DND-41 (cell line): ENCODE data around the gene SART1.
A peak's percentile ranks its signal among the peaks of the same experiment; 100 is the strongest.

Experiments used
- ATAC-seq: fragments of 200-7000 bp; cut with Tn5 transposase; 3 replicates; pipeline ENCODE4 v1.9.1; 2021; ENCODE audit warnings: low read depth; ENCODE audit not compliant: insufficient read depth
- DNase-seq: peaks from one replicate; pipeline ENCODE4 v3.0.0-alpha.2; 2020
- H2AFZ ChIP-seq: 2 replicates; pipeline ENCODE4 v1.6.0; 2012; ENCODE audit warnings: low read depth, low read length
- H3K27ac ChIP-seq: 2 replicates; pipeline ENCODE4 v1.5.1; 2012; ENCODE audit warnings: low read length, inconsistent platforms
- H3K27me3 ChIP-seq: fragments of 200-600 bp; sonication (generic); 2 replicates; pipeline ENCODE4 v1.6.0; 2012; ENCODE audit warnings: low read length, mild to moderate bottlenecking, inconsistent platforms; ENCODE audit not compliant: insufficient read depth, poor library complexity
- H3K36me3 ChIP-seq: 2 replicates; pipeline ENCODE4 v1.5.1; 2012; ENCODE audit warnings: low read length, inconsistent platforms; ENCODE audit not compliant: insufficient read depth
- H3K4me1 ChIP-seq: 2 replicates; pipeline ENCODE4 v1.5.1; 2012; ENCODE audit warnings: mild to moderate bottlenecking, low read length; ENCODE audit not compliant: insufficient read depth
- H3K4me2 ChIP-seq: 2 replicates; pipeline ENCODE4 v1.6.0; 2012; ENCODE audit warnings: mild to moderate bottlenecking, moderate library complexity, low read length, inconsistent platforms; ENCODE audit not compliant: insufficient read depth
- H3K4me3 ChIP-seq, 2 experiments: fragments of 200-600 bp in 1 of 2; shearing (Covaris generic) in 1 of 2; 2 replicates each; pipeline ENCODE4 v1.5.1; 2012 to 2016; ENCODE audit warnings: inconsistent platforms in 2 of 2, low read length in 2 of 2, mild to moderate bottlenecking in 2 of 2, low read depth in 1 of 2, moderate library complexity in 1 of 2
- H3K79me2 ChIP-seq: 2 replicates; pipeline ENCODE4 v1.6.0; 2012; ENCODE audit warnings: low read length, inconsistent platforms; ENCODE audit not compliant: insufficient read depth
- H3K9ac ChIP-seq: 2 replicates; pipeline ENCODE4 v1.6.0; 2012; ENCODE audit warnings: low read depth, mild to moderate bottlenecking, inconsistent platforms, low read length, moderate library complexity
- H3K9me3 ChIP-seq: 2 replicates; pipeline ENCODE4 v1.5.1; 2012; ENCODE audit warnings: low read length, moderate library complexity, mild to moderate bottlenecking, inconsistent platforms; ENCODE audit not compliant: insufficient read depth, severe bottlenecking
- H4K20me1 ChIP-seq: 2 replicates; pipeline ENCODE4 v1.6.0; 2012; ENCODE audit warnings: low read length; ENCODE audit not compliant: insufficient read depth
- EZH2 ChIP-seq: IDR thresholded peaks from 3 replicates; pipeline ENCODE4 v1.6.1; 2012; ENCODE audit warnings: borderline replicate concordance, low read depth, mild to moderate bottlenecking, moderate library complexity, low read length, inconsistent platforms; ENCODE audit not compliant: severe bottlenecking
- TF ChIP-seq, protein P1 (sequence below): IDR thresholded peaks from 2 replicates; pipeline ENCODE4 v1.5.1; 2012; ENCODE audit warnings: borderline replicate concordance, low read length, moderate library complexity, mild to moderate bottlenecking; ENCODE audit not compliant: poor library complexity, severe bottlenecking; ENCODE audit errors: extremely low read depth

The SART1 gene

DNA sequence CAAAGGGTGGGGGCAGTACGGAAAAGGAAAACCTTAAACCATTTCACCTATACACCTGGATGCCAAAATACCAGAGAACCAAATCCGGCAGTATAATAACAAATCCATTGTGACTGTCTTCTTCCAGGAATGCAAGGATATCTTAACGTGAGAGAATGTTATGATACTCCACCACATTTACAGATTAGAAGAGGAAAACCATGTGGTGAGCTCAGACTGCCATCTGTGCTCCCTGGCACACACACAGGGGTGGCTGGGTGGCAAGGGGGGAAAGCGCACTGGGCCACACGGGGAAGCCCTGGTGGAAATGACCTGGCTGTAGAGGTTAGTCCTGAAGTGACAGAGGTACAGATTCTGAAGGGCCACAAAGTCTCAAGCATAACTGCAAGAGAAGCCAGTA is 30.5 kb downstream of the SART1 start:
- Histone ChIP-seq H3K36me3 (peaks cover 7% of the 10 kb centered on the region), H3K9me3 (no peaks in the 10 kb centered on the region), H3K4me1 (peaks cover 3% of the 10 kb centered on the region), H3K27me3 (no peaks in the 10 kb centered on the region), H4K20me1 (no peaks in the 10 kb centered on the region), H3K9ac (no peak overlapping the region), H3K4me3 (no peak overlapping the region), H3K27ac (no peak overlapping the region), H3K4me2 (no peak overlapping the region), H3K79me2 (no peaks in the 10 kb centered on the region), H2AFZ (no peak overlapping the region)
- TF ChIP-seq, protein P1, sequence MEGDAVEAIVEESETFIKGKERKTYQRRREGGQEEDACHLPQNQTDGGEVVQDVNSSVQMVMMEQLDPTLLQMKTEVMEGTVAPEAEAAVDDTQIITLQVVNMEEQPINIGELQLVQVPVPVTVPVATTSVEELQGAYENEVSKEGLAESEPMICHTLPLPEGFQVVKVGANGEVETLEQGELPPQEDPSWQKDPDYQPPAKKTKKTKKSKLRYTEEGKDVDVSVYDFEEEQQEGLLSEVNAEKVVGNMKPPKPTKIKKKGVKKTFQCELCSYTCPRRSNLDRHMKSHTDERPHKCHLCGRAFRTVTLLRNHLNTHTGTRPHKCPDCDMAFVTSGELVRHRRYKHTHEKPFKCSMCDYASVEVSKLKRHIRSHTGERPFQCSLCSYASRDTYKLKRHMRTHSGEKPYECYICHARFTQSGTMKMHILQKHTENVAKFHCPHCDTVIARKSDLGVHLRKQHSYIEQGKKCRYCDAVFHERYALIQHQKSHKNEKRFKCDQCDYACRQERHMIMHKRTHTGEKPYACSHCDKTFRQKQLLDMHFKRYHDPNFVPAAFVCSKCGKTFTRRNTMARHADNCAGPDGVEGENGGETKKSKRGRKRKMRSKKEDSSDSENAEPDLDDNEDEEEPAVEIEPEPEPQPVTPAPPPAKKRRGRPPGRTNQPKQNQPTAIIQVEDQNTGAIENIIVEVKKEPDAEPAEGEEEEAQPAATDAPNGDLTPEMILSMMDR: no peak
- TF ChIP-seq EZH2: no peak
- DNase-seq (no peak), ATAC-seq (no peak)

DNA sequence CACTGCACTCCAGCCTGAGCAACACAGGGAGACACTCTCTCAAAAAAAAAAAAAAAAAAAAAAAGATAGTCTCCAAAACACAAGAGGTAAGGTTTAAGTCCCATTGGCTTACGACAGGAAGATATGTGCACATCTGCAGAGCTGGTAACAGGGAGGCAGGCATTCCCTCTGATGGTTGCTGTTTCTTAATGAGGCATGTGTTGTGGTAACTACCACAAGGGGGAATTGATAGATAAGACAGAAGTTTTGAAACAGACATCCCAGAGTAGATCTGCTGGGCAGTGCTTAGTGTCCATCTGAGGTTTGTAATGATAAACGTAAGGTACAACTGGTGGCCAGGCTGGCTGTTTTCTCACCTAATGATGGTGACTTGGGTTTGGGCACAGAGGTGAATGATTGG is 35.8 kb downstream of the SART1 start:
- DNase-seq (no peak), ATAC-seq (no peak)
- H3K79me2 ChIP-seq: peaks cover 35% of the 10 kb centered on the region
- TF ChIP-seq, protein P1: no peak
- no peak for TF ChIP-seq EZH2
- H3K27ac ChIP-seq: no peak overlapping the region
- no peak overlapping the region for H3K9ac ChIP-seq
- peaks cover 18% of the 10 kb centered on the region for H4K20me1 ChIP-seq
- H3K27me3 ChIP-seq: no peaks in the 10 kb centered on the region
- peaks cover 39% of the 10 kb centered on the region for H3K36me3 ChIP-seq
- peaks cover 17% of the 10 kb centered on the region for H3K4me1 ChIP-seq
- H3K9me3 ChIP-seq: no peaks in the 10 kb centered on the region
- H2AFZ ChIP-seq: no peak overlapping the region
- H3K4me3 ChIP-seq: no peak overlapping the region
- no peak overlapping the region for H3K4me2 ChIP-seq

DNA sequence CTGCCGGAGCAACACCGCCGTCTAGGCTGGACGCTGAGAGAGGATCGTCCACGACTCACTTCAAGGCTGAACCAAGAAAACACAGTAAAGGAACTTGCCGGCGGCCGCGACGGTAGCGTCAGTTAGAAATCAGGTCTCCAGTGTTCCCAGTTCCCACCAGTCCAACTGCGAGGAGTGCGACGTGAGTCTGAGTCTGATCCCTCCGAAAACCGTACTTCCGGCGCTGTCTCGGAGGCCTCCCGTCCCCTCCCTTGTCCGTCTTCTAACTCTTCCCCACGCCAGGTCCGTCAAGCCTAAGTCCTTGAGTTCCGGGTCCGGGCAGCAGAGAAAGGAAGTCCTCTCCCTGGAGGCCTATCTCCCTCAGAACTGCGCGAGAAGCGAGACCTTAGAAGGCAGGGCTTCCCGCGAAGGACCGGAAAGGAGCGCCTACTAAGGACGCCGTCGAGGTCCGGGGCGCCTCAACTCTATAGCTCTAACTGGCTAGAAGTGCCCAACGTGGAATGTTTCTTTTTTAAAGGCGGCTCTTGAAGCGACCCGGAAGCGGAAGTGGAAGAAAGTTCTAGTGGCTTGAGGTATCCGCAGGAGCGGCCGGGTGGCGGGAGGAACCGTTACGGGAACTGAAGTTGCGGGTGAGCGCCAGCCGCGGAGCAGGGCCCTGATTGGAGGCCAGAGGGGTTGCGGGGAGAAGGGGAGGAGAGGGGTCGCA is 40.6 kb downstream of the SART1 start, which contains the start of the genes BANF1 and EIF1AD:
TSS of gene BANF1 (plus strand) at position 562 of the 706 bp plus-strand sequence. CDS start 748 bp downstream, outside the sequence.
TSS of gene EIF1AD (minus strand) at position 216 of the 706 bp plus-strand sequence. CDS start 1,768 bp downstream, outside the sequence.
- Histone ChIP-seq H3K9me3 (no peaks in the 10 kb centered on the region), H3K27me3 (no peaks in the 10 kb centered on the region), H3K36me3 (peaks cover 62% of the 10 kb centered on the region), H3K27ac (peak within 1 kb of the TSS; percentile 88), H3K4me3 (peak within 1 kb of the TSS; percentile 77 to 92), H3K79me2 (peaks cover 50% of the 10 kb centered on the region), H2AFZ (peak within 1 kb of the TSS; percentile 84), H3K9ac (peak within 1 kb of the TSS; percentile 74), H4K20me1 (peaks cover 40% of the 10 kb centered on the region), H3K4me2 (peak within 1 kb of the TSS; percentile 71), H3K4me1 (peaks cover 39% of the 10 kb centered on the region)
- TF ChIP-seq, protein P1: no peak
- TF ChIP-seq EZH2: no peak
- DNase-seq (peak; percentile 98), ATAC-seq (peak; percentile 93)
